ENCODE results near the gene POLRMT. TPM values are rescaled to one million over a fixed set of nuclear protein-coding genes. Genes with fewer than 3 reads are reported as not detected.
"Not testable (repeated sequence)": the region's sequence is repeated elsewhere in the genome, so short reads cannot be mapped to it uniquely, and the experiment has no call there.

Gene POLRMT
- total RNA-seq, 1 donor from 2014 or later = 35.5 TPM

DNA sequence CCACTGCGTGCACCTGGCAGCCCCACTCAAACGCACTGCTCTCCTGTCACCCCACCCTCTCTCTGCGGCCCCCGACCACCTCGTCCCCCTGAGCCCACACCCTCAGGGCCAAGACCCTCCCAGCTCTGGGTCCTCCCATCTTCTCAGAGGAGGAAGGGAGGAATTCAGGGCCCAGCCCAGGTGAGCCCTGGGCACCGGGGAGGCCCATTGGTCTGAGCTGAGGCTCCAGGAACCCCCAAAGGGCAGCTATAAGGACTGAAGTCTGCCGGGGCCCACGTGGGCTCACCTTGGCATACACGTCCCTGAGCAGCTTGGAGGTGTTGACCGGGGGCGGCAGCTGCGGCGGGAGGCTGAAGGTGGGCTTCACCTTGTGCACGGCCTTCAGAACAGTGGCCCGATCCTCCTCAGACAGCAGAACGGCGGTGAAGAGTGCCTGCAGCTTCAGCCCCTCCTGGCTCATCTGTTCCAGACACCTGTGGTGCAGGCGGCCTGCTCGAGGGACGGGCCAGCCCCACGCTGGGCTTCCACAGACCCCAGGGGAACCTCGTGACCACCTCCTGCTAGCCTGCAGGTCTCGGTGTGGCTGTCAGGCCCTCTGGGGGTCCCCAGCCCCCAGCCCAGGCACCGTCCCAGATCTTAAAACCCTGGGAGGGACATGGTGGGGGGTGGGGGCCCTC, 8.8 kb downstream of the POLRMT start:
- DNase-seq (ENCODE audit: low spot score) = no peak
- Mint-ChIP-seq H3K4me1 (ENCODE audit: low read depth) (peaks cover 15% of the 10 kb centered on the region), H3K4me3 (ENCODE audit: unreplicated experiment) (no peak overlapping the region), H3K9me3 (ENCODE audit: low read depth) (no peaks in the 10 kb centered on the region), H3K36me3 (ENCODE audit: low read depth) (peaks cover 7% of the 10 kb centered on the region), H3K27me3 (ENCODE audit: low read depth) (no peaks in the 10 kb centered on the region), H3K27ac (ENCODE audit: unreplicated experiment) (peak overlapping the region; percentile 75)
- no peak for TF ChIP-seq CTCF (IDR thresholded peaks at IDR 0.05)

DNA sequence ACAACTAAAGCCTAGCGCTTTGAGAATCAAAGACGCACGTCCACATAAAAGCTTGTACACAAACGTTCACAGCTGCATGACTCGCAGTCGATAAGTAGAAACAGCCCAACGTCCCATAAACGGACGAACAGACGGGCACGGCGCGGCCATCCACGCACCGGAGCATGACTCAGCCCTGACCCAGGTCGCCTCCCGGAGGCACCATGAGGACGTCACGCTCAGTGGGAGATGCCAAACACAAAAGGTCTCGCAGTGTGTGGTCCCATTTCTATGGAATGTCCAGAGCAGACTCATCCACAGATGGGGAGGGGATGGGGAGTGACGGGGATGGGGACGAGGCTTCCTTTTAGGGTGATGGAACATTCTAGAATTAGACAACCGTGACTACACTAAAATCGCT, 9.4 kb downstream of the POLRMT start:
- H3K4me1 Mint-ChIP-seq (ENCODE audit: low read depth) = peaks cover 15% of the 10 kb centered on the region
- no peaks in the 10 kb centered on the region for H3K27me3 Mint-ChIP-seq (ENCODE audit: low read depth)
- peak overlapping the region; percentile 75 for H3K27ac Mint-ChIP-seq (ENCODE audit: unreplicated experiment)
- peaks cover 6% of the 10 kb centered on the region for H3K36me3 Mint-ChIP-seq (ENCODE audit: low read depth)
- no peaks in the 10 kb centered on the region for H3K9me3 Mint-ChIP-seq (ENCODE audit: low read depth)
- H3K4me3 Mint-ChIP-seq (ENCODE audit: unreplicated experiment) = no peak overlapping the region
- DNase-seq (ENCODE audit: low spot score) = peak; percentile 87
- no peak for TF ChIP-seq CTCF (IDR thresholded peaks at IDR 0.05)

GRCh38 chr19:623175-623916, 10.0 kb downstream of the POLRMT start:
- no peaks in the 10 kb centered on the region for H3K9me3 Mint-ChIP-seq (ENCODE audit: low read depth)
- peak; percentile 88 for DNase-seq (ENCODE audit: low spot score)
- peaks cover 7% of the 10 kb centered on the region for H3K36me3 Mint-ChIP-seq (ENCODE audit: low read depth)
- H3K4me3 Mint-ChIP-seq (ENCODE audit: unreplicated experiment) = no peak overlapping the region
- H3K27me3 Mint-ChIP-seq (ENCODE audit: low read depth) = no peaks in the 10 kb centered on the region
- H3K4me1 Mint-ChIP-seq (ENCODE audit: low read depth) = peaks cover 15% of the 10 kb centered on the region
- TF ChIP-seq CTCF (IDR thresholded peaks at IDR 0.05) = no peak
- no peak overlapping the region for H3K27ac Mint-ChIP-seq (ENCODE audit: unreplicated experiment)

- no peak overlapping the region for H3K4me3 Mint-ChIP-seq (ENCODE audit: unreplicated experiment)
- no peak overlapping the region for H3K27ac Mint-ChIP-seq (ENCODE audit: unreplicated experiment)
- H3K36me3 Mint-ChIP-seq (ENCODE audit: low read depth) = peaks cover 7% of the 10 kb centered on the region
- H3K9me3 Mint-ChIP-seq (ENCODE audit: low read depth) = no peaks in the 10 kb centered on the region
- peak; percentile 93 for DNase-seq (ENCODE audit: low spot score)
- H3K27me3 Mint-ChIP-seq (ENCODE audit: low read depth) = no peaks in the 10 kb centered on the region
- no peak for TF ChIP-seq CTCF (IDR thresholded peaks at IDR 0.05)
- peaks cover 15% of the 10 kb centered on the region for H3K4me1 Mint-ChIP-seq (ENCODE audit: low read depth)
Measured at GRCh38 chr19:622666-623065, 10.7 kb downstream of the POLRMT start.

DNA sequence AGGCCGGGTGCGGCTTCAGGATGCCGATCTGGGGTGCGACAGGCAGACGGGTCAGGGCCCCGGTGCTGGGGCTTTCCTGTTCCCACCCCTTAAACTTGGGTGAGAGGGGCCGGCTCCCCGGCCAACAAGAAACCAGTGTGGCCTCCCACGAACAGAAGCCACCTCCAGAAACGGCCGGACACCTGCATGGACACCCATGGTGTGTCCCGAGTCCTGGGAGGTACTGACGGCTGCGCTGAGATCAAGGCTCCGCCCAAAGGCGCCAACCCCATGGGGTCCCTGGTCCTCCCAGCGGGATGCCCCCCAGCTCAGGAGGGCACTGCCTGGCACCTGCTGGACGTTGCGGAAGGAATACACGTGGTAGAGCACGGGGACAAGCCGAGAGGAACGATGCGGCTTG, 11.5 kb downstream of the POLRMT start:
- no peak for TF ChIP-seq CTCF (IDR thresholded peaks at IDR 0.05)
- H3K36me3 Mint-ChIP-seq (ENCODE audit: low read depth) = peaks cover 6% of the 10 kb centered on the region
- H3K27ac Mint-ChIP-seq (ENCODE audit: unreplicated experiment) = no peak overlapping the region
- H3K4me3 Mint-ChIP-seq (ENCODE audit: unreplicated experiment) = no peak overlapping the region
- no peaks in the 10 kb centered on the region for H3K27me3 Mint-ChIP-seq (ENCODE audit: low read depth)
- no peaks in the 10 kb centered on the region for H3K9me3 Mint-ChIP-seq (ENCODE audit: low read depth)
- DNase-seq (ENCODE audit: low spot score) = peak; percentile 90
- H3K4me1 Mint-ChIP-seq (ENCODE audit: low read depth) = peaks cover 14% of the 10 kb centered on the region

DNA sequence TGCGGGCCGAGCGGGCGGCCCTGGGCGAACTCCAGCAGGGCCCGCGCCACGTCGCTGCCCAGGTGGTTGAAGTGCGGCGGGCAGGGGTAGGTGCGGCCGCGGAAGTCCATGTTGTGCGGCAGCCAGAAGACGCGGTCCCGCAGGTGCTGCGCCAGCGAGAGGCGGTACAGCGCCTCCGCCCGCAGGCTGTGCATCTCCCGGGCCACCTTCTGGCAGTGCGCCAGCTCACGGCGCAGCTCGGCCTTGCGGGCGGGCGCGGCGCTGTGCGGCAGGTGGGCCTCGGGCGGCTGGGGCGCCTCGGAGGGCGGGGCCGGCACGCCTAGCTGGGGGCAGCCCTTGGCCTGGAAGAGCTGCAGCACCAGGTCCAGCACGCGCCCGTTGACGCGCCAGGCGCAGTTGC, 12.1 kb downstream of the POLRMT start:
- not testable (repeated sequence) for H3K27me3 Mint-ChIP-seq (ENCODE audit: low read depth); H3K27ac Mint-ChIP-seq (ENCODE audit: unreplicated experiment); H3K36me3 Mint-ChIP-seq (ENCODE audit: low read depth); H3K9me3 Mint-ChIP-seq (ENCODE audit: low read depth); DNase-seq (ENCODE audit: low spot score); H3K4me3 Mint-ChIP-seq (ENCODE audit: unreplicated experiment)
- H3K4me1 Mint-ChIP-seq (ENCODE audit: low read depth) = peaks cover 13% of the 10 kb centered on the region

Data from chondrocyte (in vitro differentiated cells).